Ovary (tissue), 10 donors: Measurements from ENCODE around the gene AP1S1. TPM values are rescaled to one million over a fixed set of nuclear protein-coding genes. Genes with fewer than 3 reads are reported as not detected.
"Not testable (repeated sequence)": the region's sequence is repeated elsewhere in the genome, so short reads cannot be mapped to it uniquely, and the experiment has no call there.

Experiments
- DNase-seq, 5 donors: peaks; one replicate each; pipeline ENCODE4 v3.0.0-alpha.2; 2019 to 2020
- H3K27ac ChIP-seq, 2 donors: fragments of 200-600 bp; one replicate each; pipeline versions ENCODE4 v1.5.1 to v1.8.0; 2019 to 2022
- H3K27me3 ChIP-seq: fragments of 200-600 bp; one replicate; pipeline ENCODE4 v1.8.0; 2022
- H3K36me3 ChIP-seq: fragments of 200-600 bp; sonication (generic); one replicate; pipeline ENCODE4 v1.5.1; 2019
- H3K4me1 ChIP-seq: one replicate; pipeline ENCODE4 v1.8.1; 2013; ENCODE audit warnings: mild to moderate bottlenecking, moderate library complexity; ENCODE audit not compliant: insufficient read depth
- H3K4me3 ChIP-seq: fragments of 200-600 bp; sonication (generic); one replicate; pipeline ENCODE4 v1.5.1; 2017
- H3K9me3 ChIP-seq, 2 donors: fragments of 200-600 bp in 1 of 2; sonication (generic) in 1 of 2; one replicate each; pipeline versions ENCODE4 v1.5.1 to v1.8.1; 2013 to 2019; ENCODE audit warnings: mild to moderate bottlenecking in 1 of 2, moderate library complexity in 1 of 2
- CTCF ChIP-seq, 3 donors: fragments of 450-650 bp in 2 of 3; fragments of 200-600 bp in 1 of 3; IDR thresholded peaks; one replicate each; pipeline versions ENCODE4 v1.5.1 to v1.8.0; 2016 to 2022; ENCODE audit warnings: antibody characterized with exemption in 3 of 3, mild to moderate bottlenecking in 1 of 3
- EP300 ChIP-seq: sonication (generic); formaldehyde crosslinking; IDR thresholded peaks from one replicate; pipeline ENCODE4 v1.6.1; 2017; ENCODE audit warnings: antibody characterized with exemption
- POLR2A ChIP-seq: fragments of 450-650 bp; IDR thresholded peaks from one replicate; pipeline ENCODE4 v1.6.1; 2017; ENCODE audit warnings: antibody characterized with exemption, mild to moderate bottlenecking, moderate library complexity
- WGBS, 3 donors: extraction: QIAGEN DNeasy Blood & Tissue Kit in 1 of 3; methylation state at CpG; one replicate each; pipeline versions ENCODE4 v1.1.5 to v1.1.7; 2013 to 2017; 5-methylcytosine and 5-hydroxymethylcytosine counted together
- intact Hi-C, 4 donors: fragments of 100-400 bp; cut with DNase I; formaldehyde crosslinking; loops; one replicate each; pipeline versions ENCODE4 v1.11.0 to v1.15.1; 2022 to 2023
- long read RNA-seq, 3 donors: library from polyadenylated mRNA in 2 of 3; unstranded in 2 of 3; transcript quantifications; one replicate each; pipeline ENCODE4 v2.0.0 and lab custom pipeline, GENCODE V29; 2021 to 2026
- polyA plus RNA-seq, 2 donors: library from polyadenylated mRNA; stranded (reverse); fragments of 200-250 nt in 1 of 2; fragments of 350-450 nt in 1 of 2; fragmentation: Illumina TruSeq in 1 of 2; extraction: RNeasy Lipid Tissue Mini Kit (QIAGEN cat#74804) in 1 of 2; gene quantifications; one replicate each; pipeline ENCODE4 v1.2.3, GENCODE V29; 2013 to 2014
- total RNA-seq, 7 donors: library from RNA; depleted of rRNA in 2 of 7; stranded (reverse); fragments of >200 nt in 2 of 7; fragmentation: NEBNext Ultra II Directional in 3 of 7; extraction: Animal tissue kit (Norgen Biotek cat#: 25700) in 3 of 7; gene quantifications; one replicate each; pipeline versions ENCODE4 v1.1.0 to v1.2.4, GENCODE V29; 2016 to 2023
- donor health status: DM: no; HTN: no; CAD: no; lungs with moderate emphysema.
- donor health status: DM: no; HTN: no; CAD: no.
- donor health status: Bipolar disorder and iron deficiency.
- donor health status: DM: yes; HTN: yes; CAD: no.
- donor health status: DM: no; HTN: no; CAD: no.
- donor health status: DM: yes; HTN: yes; CAD: no.

The AP1S1 gene
- 10 to 100 TPM; 17.4 to 32.0 (median 25.5) TPM for total RNA-seq
- polyA plus RNA-seq: 10 to 100 TPM; 35.2 to 54.9 TPM
- long read RNA-seq, donor 1, transcript AP1S1-201 (5 exons, 1,303 nt): major isoform, 16 of 17 reads
- long read RNA-seq, donor 1, partial matches to known transcripts: 1 of 17 reads
- long read RNA-seq, donor 1, other reads (novel, unspliced or antisense): 0 of 17 reads
- long read RNA-seq, donor 2, transcript AP1S1-201 (5 exons, 1,303 nt): major isoform, 24 of 36 reads
- long read RNA-seq, donor 2, partial matches to known transcripts: 9 of 36 reads
- long read RNA-seq, donor 2, other reads (novel, unspliced or antisense): 0 of 36 reads
- long read RNA-seq, donor 3, transcript AP1S1-201 (5 exons, 1,303 nt): major isoform, 15 of 17 reads
- long read RNA-seq, donor 3, partial matches to known transcripts: 1 of 17 reads
- long read RNA-seq, donor 3, other reads (novel, unspliced or antisense): 1 of 17 reads

DNA sequence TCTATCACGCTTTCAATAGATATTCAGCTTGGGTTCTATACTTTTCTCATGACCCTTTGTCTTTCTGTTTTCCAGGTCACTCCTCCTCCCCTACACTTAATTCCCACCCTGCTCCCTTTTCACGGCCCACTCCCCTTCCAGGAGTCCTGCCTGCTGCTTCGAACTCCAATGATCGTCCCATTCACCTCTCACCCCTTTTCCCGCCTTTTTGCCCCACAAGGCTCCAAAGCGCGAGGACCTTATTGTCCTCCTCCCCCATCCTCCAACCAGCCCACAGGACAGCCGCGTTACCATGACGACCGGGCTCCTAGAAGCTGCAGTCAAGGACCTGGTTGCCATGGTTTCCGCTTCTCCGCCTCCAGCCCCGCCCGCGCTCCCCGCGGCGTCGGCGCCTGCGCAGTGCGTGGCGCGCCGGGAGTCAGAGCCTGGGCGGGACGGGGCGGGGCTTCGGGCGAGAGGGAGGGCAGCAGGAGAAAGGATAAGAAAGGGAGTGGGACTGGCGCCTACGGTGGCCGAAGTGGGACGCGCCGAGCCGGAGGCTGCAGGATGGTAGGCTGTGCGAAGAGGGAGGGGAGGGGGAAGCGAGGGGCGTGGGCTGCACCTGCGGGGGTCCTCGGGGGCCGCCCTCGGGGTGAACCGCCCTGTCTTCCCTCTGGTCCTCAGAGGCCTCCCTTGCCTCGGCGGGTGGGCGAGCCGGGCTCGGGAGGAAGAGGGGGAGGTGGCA is at the start of gene AP1S1:
Gene AP1S1, plus strand, starts transcription at position 508 of the 724 bp plus-strand sequence. Its CDS starts 39 bp downstream, at position 547.
- Histone ChIP-seq H3K4me1 (peaks cover 10% of the 10 kb centered on the region), H3K36me3 (no peaks in the 10 kb centered on the region), H3K9me3 (no peaks in the 10 kb centered on the region), H3K27me3 (no peaks in the 10 kb centered on the region), H3K27ac (no peak within 1 kb of the TSS), H3K4me3 (peak within 1 kb of the TSS; percentile 63)
- DNase-seq: peak; percentile 93 to 96 (median 94)
- intact Hi-C loops: no loop called here
- TF ChIP-seq CTCF (IDR thresholded peaks at IDR 0.05) (no peak), EP300 (no peak), POLR2A (no peak)
- 2 to 4% (median 4%) methylated on average over 42 to 50 of the region's 51 CpGs for WGBS, 3 donors

DNA sequence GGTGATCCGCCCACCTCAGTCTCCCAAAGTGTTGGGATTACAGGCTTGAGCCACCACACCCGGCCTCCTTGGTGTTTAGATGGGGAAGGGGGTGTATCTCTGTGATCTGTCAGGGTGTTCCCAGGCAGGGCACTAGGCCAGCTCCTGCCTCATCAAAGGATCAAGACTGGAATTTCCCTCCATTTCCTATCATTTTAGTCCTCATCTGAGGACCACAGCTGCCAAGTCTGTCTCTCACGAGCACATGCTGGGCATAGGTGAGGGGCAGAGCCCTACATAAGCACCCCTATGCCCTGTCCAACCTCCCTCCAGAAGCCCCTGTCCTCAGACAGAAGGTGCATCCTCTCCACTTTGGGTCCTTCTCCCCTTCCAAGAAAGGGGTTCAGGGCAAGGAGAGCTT is 49.5 kb upstream of the AP1S1 start:
- intact Hi-C loops: loop anchor here in 1 of 4 donors (5.0 kb wide), 1 partner anchor 33 kb away; no protein-coding TSS in a partner anchor
- peaks cover 4% of the 10 kb centered on the region for H3K4me1 ChIP-seq
- H3K36me3 ChIP-seq: no peaks in the 10 kb centered on the region
- WGBS, 3 donors: 72 to 77% (median 76%) methylated on average over 3 of the region's 3 CpGs
- DNase-seq: no peak
- TF ChIP-seq POLR2A (no peak), EP300 (no peak), CTCF (IDR thresholded peaks at IDR 0.05) (no peak)
- H3K27ac ChIP-seq: no peak overlapping the region
- H3K4me3 ChIP-seq: no peak overlapping the region
- H3K9me3 ChIP-seq: no peaks in the 10 kb centered on the region
- H3K27me3 ChIP-seq: no peaks in the 10 kb centered on the region

DNA sequence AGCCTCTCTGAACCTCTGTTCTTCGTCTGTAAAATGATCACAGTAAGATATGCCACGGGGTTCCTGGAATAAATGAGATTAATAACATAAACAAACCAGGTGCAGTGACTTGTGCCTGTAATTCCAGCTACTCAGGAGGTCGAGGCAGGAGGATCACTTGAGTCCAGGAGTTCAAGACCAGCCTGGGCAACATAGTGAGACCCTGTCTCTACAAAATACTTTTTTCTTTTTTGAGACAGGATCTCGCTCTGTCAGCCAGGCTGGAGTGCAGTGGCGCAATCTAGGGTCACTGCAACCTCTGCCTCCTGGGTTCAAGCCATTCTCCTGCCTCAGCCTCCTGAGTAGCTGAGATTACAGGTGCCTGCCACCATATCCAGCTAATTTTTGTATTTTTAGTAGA is 49.0 kb upstream of the AP1S1 start:
- intact Hi-C loops, H3K27me3 ChIP-seq, H3K4me3 ChIP-seq, H3K9me3 ChIP-seq, DNase-seq, H3K4me1 ChIP-seq, H3K36me3 ChIP-seq, H3K27ac ChIP-seq: not testable (repeated sequence)
- 78 to 83% (median 82%) methylated on average over 5 of the region's 5 CpGs for WGBS, 3 donors

DNA sequence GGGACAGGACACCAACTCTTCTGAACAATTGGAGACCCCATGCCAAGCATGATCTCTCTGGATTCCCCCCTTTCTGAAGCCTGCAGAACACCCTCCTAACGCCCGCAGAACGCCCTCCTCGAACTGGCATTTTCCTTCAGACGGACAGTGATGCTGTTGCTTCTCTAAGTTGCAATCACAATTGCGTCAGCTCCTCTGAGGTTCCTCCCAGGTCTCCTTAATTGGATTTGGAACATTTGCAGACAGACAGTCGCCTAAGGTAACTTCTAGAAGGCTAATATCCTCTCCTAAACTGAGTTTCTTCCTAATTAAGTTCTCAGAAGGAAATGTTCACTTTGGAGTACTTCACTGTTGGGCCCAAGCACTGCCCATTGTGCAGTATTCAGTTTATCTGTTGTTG is 47.9 kb upstream of the AP1S1 start:
- Histone ChIP-seq H3K4me1 (peaks cover 2% of the 10 kb centered on the region), H3K27me3 (no peaks in the 10 kb centered on the region), H3K36me3 (no peaks in the 10 kb centered on the region), H3K9me3 (no peaks in the 10 kb centered on the region), H3K27ac (no peak overlapping the region), H3K4me3 (no peak overlapping the region)
- no peak for TF ChIP-seq EP300
- no peak for TF ChIP-seq CTCF (IDR thresholded peaks at IDR 0.05)
- no peak for TF ChIP-seq POLR2A
- WGBS, 3 donors: 91 to 93% (median 92%) methylated on average over 7 of the region's 7 CpGs
- intact Hi-C loops: no loop called here
- DNase-seq: no peak
